SJCRH30 (cell line): ENCODE results near the gene MICAL2. TPM values are rescaled to one million over a fixed set of nuclear protein-coding genes. Genes with fewer than 3 reads are reported as not detected.

Source experiments
- DNase-seq, 2 experiments: peaks; one replicate each; pipeline ENCODE4 v3.0.0-alpha.2; 2015 to 2020
- H3K27ac ChIP-seq: fragments of 250-450 bp; sonication (Bioruptor Pico); 2 replicates; pipeline ENCODE4 v1.5.1; 2020; ENCODE audit warnings: mild to moderate bottlenecking, moderate library complexity
- H3K27me3 ChIP-seq: fragments of 250-450 bp; sonication (Bioruptor Pico); 2 replicates; pipeline ENCODE4 v1.5.1; 2020; ENCODE audit warnings: mild to moderate bottlenecking, moderate library complexity
- H3K36me3 ChIP-seq: fragments of 250-450 bp; sonication (Bioruptor Pico); 2 replicates; pipeline ENCODE4 v1.5.1; 2020; ENCODE audit warnings: mild to moderate bottlenecking, moderate library complexity
- H3K4me1 ChIP-seq: fragments of 250-450 bp; sonication (Bioruptor Pico); 2 replicates; pipeline ENCODE4 v1.5.1; 2020; ENCODE audit warnings: mild to moderate bottlenecking, moderate library complexity
- H3K4me3 ChIP-seq: fragments of 250-450 bp; sonication (Bioruptor Pico); 2 replicates; pipeline ENCODE4 v1.5.1; 2020; ENCODE audit warnings: mild to moderate bottlenecking, moderate library complexity
- H3K9me3 ChIP-seq: fragments of 250-450 bp; sonication (Bioruptor Pico); replicated peaks from 2 replicates; pipeline ENCODE4 v1.5.1; 2020; ENCODE audit warnings: mild to moderate bottlenecking, moderate library complexity
- total RNA-seq: library from RNA; depleted of rRNA; stranded (reverse); fragments of >200 nt; shearing (Covaris generic); gene quantifications from 2 replicates; pipeline ENCODE4 v1.2.3, GENCODE V29; 2014; rRNA removed

The MICAL2 gene
- total RNA-seq, 1 experiment from 2014 or later, result 7.8 TPM

DNA sequence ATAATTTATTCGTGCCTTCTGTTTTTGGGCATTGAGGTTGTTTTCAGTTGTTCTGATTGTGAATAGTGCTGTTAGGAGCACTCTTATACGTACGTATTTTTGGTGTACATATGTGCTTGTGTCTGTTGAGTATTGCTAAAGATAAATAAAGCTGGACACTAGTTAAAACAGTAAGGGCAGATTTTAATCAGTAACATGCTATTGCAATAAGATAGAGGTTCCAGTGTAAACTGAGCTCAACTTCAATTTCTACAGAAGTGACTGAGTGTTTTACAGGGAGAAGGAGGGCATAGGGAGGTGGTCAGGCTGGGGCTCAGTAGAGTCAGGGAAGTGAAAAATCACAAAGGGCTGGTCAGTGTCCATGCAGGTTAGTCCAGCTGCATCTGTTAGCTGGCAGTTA, 191.0 kb downstream of the MICAL2 start:
- H3K36me3 ChIP-seq, result no peaks in the 10 kb centered on the region
- no peaks in the 10 kb centered on the region for H3K27me3 ChIP-seq
- H3K27ac ChIP-seq, result no peak overlapping the region
- no peak for DNase-seq
- H3K9me3 ChIP-seq, result peaks cover 11% of the 10 kb centered on the region
- H3K4me1 ChIP-seq, result no peaks in the 10 kb centered on the region
- no peak overlapping the region for H3K4me3 ChIP-seq

DNA sequence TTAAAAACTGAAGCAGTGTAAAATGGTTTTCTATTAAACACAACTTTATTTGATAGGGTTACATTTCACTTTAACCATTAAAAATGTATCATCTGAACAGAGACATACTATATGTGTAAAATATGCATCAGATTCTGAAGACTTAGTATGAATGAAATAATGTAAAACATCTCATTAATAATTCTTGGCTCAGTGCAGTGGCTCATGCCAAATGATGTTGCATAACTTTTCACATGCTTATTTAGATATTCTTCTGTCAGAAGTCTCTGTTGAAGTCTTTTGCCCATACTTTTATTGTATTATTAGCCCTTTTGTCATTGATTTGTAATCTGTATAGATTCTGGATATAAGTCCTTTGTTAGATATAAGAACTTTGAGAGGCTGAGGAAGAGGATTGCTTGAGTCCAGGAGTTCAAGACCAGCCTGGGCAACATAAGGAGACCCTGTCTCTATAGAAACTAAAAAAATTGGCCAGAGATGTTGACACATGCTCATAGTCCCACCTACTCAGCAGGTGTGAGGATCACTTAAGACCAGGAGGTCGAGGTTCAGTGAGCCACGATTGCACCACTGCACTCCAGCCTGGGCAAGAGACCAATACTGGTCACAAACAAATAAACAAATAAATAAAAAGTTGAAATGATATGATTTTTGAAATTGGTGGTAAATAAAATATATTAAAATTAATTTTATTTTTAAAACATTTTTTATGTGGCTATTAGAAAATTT, 193.2 kb downstream of the MICAL2 start:
- DNase-seq, result no peak

DNA sequence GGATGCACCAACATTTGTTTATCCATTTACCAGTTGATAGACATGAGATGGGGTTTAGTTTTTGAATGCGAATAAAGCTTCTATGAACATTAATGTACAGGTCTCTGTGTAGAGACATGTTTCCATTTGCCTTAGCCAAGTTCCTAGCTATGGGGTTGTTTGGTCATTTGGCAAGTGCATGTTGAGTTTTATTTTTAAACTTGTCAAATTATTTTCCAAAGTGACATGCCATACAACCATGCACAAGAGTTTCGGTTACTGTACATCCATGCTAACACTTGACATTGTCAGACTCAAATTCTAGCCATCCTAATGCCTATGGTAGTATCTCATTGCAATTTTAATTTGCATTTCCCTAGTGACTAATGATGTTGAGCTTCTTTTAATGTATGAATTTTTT, 196.4 kb downstream of the MICAL2 start:
- Histone ChIP-seq H3K27ac (no peak overlapping the region), H3K4me1 (no peaks in the 10 kb centered on the region), H3K9me3 (no peaks in the 10 kb centered on the region)

More for the DNA sequence above, 193.2 kb downstream of the MICAL2 start:
- H3K27ac ChIP-seq, result no peak overlapping the region
- H3K4me3 ChIP-seq, result no peak overlapping the region
- peaks cover 10% of the 10 kb centered on the region for H3K9me3 ChIP-seq
- no peaks in the 10 kb centered on the region for H3K27me3 ChIP-seq
- H3K4me1 ChIP-seq, result no peaks in the 10 kb centered on the region
- no peaks in the 10 kb centered on the region for H3K36me3 ChIP-seq

DNA sequence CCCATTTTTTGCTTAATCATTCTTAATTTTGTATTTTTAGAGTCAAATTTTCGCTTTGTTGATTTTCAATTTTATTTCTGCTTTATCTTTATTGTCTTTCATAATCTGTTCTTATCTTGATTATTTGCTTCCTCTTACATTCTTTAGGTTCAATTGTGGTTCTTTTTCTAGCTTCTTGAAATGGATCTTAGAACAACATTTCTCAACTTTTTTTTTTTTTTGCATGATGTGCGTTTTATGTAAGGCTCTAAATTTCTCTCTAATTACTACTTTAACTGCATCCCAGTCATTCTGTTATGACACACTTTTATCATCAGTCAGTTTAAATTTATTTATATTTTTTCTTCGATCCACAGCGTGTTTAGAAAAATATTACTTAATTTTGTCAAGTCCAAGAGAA, 201.7 kb downstream of the MICAL2 start:
- peaks cover 8% of the 10 kb centered on the region; the same call in 1 of the 2 replicates for H3K9me3 ChIP-seq
- H3K27ac ChIP-seq, result no peak overlapping the region
- H3K27me3 ChIP-seq, result no peaks in the 10 kb centered on the region
- H3K4me3 ChIP-seq, result no peak overlapping the region
- DNase-seq, result no peak
- H3K36me3 ChIP-seq, result no peaks in the 10 kb centered on the region
- no peaks in the 10 kb centered on the region for H3K4me1 ChIP-seq

More for the DNA sequence above, 196.4 kb downstream of the MICAL2 start:
- DNase-seq, result no peak
- no peak overlapping the region for H3K4me3 ChIP-seq
- no peaks in the 10 kb centered on the region for H3K36me3 ChIP-seq
- no peaks in the 10 kb centered on the region for H3K27me3 ChIP-seq

Other genes starting within 250 kb of the MICAL2 start
- 11.7 and 13.9 TPM in 2 replicates for gene DKK3, start 102.0 kb upstream of the MICAL2 start, total RNA-seq